Middle frontal gyrus (tissue), 1 donor: Measurements from ENCODE around the gene POLR2E.
A peak's percentile ranks its signal among the peaks of the same experiment; 100 is the strongest.

ENCODE experiments used
- DNase-seq: peaks from one replicate; pipeline ENCODE4 v3.0.0-alpha.2; 2015; ENCODE audit warnings: low spot score; ENCODE audit errors: extremely low spot score

The POLR2E gene

DNA sequence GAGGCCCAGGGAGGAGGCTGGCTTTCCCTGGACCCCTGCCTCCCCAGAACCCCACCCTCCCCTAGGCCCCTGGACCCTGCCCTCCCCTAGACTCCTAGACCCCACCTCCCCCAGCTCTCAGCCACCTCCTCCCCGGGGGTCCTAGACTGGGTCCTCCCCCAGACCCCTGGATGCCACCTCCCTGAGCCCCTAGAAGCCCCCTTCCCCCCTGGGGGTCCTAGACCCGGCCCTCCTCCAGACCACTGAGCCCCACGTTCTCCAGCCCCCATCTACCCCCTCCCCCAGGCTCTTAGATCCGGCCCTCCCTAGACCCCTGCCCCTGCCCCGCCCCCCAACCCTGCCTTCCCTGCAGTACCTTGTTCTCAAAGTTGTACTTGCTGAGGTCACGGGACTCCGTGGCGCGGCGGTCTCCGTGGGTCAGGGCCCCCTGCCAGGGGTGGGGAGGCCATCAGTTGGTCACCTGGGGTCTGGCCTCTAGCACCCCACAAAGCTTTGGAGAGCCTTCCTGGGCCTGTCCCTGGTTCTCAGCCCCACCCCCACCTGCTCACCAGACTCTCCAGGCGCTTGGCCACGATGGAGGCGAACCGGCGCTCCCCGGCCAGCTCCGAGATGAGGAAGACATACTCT, 16.6 kb upstream of the POLR2E start:
- no peak for DNase-seq

DNA sequence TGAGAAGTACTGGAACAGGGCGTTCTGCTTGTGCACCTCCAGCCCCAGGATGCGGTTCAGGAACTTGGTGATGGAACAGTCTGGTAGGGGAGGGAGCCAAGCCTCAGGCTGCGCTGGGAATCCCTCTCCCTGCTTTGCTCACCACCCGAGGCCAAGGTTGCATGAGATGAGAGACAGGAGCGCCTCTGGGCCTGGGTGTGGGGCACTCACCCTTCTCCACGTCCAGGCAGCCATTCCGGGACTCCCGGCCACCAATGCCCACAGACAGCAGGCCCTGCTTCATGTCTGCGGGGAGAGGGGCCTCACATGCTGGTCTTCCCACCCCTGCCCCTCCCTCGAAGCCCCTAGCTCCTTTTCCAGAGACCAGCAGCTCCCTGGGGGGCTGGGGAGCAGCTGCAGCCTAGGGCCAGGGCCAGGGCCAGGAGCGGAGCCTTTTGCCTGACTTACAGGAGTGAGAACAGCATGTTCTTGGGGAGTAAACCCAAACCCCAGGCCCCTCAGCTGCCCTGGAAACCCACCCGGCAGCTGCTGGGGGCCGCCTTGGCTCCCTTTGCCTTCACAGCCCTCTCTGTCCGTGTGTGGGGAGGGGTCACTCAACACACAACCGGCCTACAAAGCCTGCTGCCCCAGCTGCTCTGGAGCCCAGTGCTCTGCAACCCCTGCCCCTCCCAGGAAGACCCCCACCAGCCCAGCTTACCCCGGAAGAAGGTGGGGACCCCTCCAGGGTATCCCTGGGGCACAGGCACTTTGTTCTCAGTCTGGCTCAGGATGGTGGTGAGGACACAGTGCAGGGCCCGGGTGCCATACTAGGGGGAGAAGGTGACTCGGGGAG, 15.8 kb upstream of the POLR2E start:
- no peak for DNase-seq

DNA sequence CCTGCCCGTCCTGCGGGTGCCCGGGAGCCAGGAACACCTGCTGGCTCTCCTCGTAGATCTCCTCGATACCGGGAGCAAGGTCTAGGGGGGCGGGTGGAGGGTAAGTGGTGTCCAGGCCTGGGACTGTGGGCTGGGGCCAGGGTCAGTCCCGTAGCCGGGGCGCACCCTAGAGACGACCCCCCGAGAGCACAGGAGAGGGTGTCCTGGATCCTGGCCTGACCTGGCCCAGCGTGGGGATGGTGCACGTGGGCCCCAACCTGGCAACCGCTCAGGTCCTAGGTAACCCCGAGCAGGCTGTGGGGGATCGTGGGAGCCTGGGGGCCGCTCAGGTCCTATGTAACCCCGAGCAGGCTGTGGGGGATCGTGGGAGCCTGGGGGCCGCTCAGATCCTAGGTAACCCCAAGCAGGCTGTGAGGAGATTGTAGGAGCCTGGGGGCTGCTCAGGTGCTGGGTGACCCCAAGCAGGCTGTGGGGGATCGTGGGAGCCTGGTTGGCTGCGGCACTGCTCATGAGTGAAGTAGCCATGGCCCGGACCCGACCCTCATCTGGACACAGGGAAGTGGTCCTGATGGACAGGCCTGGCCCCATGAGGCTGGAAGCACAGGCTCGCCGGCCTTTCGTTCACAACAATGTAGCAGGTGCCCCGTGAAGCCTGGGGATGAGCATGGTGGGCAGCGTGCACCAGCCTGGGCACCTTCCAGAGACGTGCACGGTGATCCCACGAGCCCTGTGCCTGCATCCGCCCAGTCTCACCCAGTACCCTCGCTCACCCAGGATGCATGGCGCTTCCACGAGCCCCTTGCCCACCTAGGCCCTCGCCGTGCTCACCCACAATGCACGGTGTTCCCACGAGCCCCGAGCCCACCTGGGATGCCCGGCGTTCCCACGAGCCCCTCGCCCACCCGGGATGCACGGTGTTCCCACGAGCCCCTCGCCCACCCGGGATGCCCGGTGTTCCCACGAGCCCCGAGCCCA, 14.8 kb upstream of the POLR2E start:
- DNase-seq, result no peak

DNA sequence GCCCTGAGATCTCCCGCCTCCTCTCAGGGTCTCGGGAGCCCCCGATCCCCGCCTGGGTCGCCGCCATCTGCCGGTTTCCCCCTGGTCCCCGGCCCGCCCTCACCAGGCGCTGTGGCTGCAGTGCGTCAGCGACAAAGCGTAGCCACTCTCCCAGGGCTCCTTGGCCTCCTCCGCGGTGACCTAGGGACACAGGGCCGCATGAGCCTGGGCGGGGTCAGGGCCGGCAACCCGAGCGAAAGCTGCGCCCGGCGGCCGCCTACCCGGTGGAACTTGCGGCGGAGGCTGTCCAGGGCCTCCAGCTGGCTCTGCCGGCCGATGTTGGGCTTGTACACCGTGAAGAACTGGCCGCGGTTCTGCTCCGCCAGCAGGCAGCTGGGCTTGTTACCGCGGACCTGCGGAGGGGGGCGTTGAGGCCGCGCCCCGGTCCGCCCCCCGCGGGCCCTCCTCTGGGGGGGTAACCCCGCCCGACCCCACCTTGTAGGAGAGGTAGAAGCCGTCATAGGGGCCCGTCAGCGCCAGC, 13.9 kb upstream of the POLR2E start:
- no peak for DNase-seq

DNA sequence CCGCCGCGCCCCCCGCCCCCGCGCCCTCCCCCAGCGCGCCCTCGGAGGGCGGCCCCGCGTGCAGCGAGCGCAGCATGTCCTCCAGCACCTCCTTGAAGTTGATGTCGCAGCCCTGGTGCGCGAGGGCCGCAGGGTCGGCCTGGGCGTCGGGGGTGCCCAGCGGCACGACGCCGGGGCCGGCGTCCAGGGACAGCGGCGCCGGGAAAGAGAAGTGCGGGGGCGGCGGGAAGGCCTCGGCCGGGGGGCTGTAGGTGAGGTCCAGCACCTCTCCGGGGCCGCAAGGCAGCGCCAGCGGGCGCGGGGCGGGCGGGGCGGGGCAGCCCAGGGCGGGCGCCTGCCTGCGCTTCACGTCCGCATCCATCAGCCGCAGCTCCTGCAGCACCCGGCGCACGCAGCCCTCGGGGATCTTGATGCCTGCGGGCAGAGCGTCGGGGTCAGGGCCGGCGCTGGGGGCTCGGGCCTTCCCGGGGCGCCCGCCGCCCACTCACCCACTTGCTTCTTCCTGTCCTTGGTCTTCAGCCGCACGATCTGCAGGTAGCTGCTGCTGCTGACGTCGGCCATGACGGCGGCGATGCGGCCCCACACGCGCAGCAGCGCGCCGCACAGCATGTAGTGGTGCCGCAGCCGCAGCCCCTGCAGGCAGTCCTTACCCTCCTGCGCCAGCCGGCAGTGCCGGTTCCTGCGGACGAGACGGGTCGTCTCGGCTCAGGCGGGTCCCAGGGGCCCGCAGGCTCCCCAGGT, 13.3 kb upstream of the POLR2E start:
- no peak for DNase-seq

DNA sequence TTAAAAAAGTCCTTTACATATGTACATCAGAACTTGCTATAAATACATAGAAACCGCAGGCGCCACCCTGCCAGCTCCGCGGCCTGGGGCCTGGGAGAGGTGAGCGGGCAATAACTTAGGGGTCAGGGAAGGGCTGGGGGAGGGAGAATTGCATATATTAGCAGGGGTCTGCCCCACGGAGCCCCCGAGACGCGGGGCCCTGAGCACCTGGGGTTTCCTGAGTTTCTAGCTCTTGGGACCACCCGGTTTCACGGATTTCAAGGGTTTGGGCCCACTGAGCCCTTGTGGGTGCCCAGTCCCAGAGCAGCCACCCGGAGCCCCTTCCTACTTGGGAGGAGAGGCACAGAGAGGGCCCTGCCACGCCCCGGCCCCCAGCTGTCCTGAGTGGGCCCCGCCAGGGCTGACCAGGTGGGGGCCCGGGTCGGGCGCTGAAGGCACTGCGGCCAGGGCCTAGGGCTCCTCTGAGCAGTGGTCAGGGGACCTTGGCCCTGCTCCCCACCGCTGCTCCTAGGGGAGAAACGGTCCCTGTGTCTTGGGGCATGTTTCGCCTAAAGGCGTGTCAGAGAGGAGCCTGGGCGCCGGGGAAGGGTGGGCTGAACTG, 12.6 kb upstream of the POLR2E start:
- DNase-seq, result no peak

DNA sequence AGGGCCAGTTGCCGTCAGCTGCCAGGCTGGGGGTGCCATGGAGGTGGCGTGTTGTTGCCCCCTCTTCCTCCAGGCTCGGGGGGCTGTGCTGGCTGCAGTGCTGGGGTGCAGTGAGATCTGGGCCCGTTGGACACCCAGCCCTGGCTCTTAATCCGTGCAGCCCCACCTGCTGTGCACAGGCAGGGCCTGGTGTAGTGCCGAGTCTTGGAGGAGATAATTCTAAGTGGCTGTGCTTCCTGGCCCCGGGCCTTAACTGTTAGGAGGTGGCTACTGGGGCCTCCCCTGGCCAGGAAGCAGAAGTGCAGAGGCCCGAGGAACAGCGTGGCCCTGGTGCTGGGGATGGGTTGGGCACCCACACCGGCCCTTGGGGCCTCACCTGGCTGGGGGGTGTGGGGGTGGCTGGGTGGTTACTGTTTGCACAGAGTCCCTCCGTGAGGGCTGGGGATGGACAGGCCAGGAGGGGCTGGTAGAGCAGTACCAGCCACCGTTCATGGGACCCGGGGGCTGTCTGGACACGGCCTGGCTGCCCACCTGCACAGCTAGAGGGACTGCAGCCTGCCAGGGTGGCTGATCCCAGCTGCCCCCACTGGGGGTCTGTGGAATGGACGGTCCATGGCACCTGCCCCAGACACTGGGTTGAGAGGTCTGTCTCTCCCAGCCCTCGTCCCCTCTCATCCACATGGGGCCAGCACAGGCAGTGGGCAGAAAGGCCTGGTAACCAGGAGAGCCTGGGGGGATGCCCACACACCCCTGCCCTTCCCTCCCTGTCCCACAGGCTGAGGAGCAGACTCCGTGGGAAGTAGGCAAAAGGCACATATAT, 11.9 kb upstream of the POLR2E start:
- no peak for DNase-seq

DNA sequence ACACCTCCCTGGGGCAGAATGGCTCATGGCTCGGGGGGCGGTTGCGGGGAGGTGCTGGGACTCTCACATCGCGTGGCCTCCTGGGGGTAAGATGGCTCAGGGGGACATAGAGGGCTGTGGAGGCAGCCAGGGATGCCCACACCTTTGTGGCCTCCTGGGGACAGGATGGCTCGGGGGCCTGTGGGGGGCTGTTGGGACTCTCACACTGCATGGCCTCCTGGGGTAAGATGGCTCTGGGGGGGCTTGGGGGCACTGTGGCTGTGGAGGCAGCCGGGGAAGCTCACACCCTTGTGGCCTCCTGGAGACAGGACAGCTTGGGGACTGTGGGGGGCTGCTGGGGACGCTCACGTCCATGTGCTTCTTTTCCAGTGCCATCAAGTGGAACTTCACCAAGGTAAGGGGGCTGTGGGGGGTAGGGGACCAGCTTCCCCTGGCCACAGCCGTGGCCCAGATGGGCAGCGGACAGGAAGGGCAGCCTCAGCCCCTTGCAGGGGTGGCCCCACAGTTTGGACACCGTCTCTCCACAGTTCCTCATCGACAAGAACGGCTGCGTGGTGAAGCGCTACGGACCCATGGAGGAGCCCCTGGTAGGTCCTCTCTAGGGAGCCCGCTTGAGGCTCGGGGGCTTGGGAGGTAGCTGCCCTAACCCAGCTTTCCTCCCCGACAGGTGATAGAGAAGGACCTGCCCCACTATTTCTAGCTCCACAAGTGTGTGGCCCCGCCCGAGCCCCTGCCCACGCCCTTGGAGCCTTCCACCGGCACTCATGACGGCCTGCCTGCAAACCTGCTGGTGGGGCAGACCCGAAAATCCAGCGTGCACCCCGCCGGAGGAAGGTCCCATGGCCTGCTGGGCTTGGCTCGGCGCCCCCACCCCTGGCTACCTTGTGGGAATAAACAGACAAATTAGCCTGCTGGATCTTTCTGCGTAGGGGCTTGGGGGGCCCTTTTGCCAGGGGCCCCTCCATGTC, 11.0 kb upstream of the POLR2E start:
- no peak for DNase-seq

DNA sequence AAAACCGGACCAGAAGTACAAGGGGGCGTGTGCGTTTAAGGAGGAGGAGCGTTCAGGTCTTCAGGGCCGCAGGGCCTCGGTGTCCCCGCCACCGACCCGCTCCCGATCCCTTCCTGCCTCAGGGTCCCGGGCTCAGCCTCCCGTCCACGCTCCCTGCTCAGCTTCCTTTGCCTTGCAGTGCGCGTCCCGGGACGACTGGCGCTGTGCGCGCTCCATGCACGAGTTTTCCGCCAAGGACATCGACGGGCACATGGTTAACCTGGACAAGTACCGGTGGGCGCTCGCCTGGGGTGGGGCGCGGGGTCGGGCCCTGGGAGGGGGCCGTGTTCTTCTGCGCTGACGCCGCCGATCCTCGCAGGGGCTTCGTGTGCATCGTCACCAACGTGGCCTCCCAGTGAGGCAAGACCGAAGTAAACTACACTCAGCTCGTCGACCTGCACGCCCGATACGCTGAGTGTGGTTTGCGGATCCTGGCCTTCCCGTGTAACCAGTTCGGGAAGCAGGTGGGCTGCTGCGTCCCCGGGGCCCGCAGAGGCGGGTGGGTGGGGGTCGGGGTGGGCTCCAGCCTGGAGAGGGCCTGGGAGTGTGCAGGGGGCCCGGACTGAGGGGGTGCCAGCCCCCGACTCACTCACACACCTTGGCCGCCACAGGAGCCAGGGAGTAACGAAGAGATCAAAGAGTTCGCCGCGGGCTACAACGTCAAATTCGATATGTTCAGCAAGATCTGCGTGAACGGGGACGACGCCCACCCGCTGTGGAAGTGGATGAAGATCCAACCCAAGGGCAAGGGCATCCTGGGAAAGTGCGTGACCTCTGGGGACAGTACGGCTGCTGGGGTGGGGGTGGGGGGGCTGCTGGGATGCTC, 10.1 kb upstream of the POLR2E start:
- no peak for DNase-seq

DNA sequence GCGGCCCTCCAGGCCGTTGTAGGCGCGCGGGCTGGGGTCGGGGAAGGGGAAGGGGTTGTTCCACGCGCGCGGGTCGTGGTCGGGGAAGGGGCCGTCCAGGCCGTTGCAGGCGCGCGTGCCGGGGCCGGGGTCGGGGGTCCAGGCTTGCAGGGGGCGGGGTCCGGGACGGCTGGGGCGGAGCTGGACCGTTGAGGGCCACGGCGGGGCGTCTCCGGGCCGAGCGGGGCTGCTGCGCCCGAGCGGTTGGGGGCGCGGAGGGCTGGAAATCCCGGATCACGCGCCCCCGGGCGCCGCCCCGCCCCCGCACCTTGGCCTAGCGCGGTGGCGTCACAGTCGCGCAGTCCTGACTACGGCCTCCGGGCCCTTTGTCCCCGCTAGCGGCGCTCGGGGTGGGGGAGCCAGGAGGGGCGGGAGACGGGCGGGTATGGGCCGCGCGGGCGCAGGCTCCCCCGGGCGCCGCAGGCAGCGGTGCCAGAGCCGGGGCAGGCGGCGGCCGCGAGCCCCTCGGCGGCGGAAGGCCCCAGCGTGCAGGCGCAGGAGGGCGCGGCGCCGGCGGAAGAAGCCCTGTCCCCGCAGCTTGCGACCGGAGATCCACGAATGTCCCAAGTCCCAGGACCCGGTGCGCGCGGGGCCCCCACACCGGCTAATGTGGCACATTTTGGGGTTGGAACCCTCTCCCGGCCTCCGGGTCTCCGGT, 9.3 kb upstream of the POLR2E start:
- peak; percentile 37 for DNase-seq

DNA sequence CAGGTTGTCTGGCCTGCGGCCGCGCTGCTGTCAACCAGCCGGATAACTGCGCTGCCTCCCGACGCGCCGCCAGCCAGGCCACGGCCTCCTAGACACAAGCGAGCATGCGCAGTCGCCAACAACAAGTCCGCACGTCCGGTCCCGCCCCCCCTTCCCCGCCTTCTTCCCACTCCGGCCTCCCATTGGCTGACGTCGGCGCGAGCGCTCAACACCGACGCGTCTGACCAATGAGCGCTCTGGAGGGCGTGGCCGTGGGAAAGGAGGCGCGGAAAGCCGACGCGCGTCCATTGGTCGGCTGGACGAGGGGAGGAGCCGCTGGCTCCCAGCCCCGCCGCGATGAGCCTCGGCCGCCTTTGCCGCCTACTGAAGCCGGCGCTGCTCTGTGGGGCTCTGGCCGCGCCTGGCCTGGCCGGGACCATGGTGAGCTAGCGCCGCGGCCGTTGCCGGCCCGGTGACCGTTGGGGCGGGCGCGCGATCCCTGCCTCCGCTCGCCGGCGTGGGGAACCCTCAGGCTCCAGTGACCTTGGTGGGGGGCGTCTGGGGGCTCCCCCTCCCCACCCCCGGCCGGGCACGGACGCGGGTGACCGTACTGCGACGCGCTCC, 8.6 kb upstream of the POLR2E start, which contains the start of gene GPX4:
Gene GPX4 (plus strand): TSS at position 287 of the 603 bp plus-strand sequence. CDS start 50 bp downstream, at position 337.
- peak; percentile 98 for DNase-seq

DNA sequence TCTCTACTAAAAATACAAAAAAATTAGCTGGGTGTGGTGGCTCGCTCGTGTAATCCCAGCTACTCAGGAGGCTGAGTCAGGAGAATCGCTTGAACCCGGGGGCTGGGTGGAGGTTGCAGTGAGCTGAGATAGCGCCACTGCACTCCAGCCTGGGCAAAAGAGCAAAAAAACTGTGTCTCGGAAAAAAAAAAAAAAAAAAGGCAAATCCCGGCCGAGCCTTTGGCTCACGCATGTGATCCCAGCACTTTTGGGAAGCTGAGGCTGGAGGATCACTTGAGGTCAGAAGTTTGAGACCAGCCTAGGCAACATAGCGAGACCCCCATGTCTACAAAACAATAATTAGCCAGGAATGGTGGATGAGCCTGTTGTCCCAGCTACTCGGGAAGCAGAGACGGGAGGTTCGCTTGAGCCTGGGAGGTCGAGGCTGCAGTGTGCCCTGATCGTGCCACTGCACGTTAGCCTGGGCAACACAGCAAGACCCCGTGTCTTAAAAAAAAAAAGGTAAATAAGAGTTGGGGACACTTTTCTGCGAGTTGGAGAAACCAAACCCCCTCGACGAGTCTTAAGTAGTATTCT, 8.0 kb upstream of the POLR2E start:
- DNase-seq, result no peak

DNA sequence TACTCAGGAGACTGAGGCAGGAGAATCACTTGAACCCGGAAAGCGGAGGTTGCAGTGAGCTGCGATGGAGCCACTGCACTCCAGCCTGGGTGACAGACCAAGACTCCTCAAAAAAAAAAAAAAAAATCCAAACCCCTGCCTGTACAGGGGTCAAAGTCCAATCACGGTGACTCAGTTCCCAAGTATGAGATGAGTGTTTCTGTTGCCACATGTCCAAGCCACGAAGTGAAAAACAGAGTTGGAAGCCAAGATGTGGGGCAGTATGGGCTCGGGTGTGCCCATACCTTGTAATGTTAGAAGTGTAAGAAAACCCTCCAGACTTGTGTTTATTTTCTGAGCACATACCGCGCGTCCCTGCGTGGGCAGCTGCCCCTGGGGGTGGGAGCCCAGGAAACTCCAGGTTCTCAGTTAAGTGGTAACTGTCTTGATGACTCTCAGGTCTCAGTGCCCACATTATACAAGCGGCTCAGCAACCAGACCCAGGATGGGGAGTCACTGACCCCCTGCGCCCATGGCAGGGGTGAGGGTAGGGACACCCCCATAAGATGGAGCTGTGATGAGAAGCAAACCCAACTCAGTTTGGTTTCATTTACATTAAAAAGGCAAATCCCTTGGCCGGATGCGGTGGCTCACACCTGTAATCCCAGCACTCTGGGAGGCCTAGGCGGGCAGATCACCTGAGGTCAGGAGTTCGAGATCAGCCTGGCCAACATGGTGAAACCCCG, 7.4 kb upstream of the POLR2E start:
- DNase-seq, result no peak

DNA sequence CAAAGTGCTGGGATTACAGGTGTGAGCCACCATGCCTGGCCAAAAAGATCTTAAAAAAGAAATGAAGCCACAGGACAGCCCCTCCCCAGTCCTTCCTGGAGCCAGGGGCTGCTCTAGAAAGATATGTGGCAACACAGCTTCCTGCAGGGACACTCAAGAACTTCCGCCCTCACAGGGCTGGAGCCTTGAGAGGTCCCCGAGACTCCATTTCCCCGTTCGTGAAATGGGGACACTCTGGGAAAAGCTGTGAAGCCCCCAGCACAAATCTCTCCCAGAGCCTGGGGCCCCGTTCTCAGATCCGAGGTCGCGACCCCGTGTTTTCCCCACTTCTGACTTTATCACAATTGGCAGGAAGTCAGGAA, 6.1 kb upstream of the POLR2E start:
- DNase-seq, result no peak
